Vagina (tissue), 2 donors: Measurements from ENCODE around the gene WIPF3.

Source experiments
- CTCF ChIP-seq, 3 experiments: fragments of 450-650 bp in 2 of 3; fragments of 200-600 bp in 1 of 3; sonication (generic) in 1 of 3; IDR thresholded peaks; one replicate each; pipeline ENCODE4 v1.5.1; 2017 to 2019; ENCODE audit warnings: antibody characterized with exemption in 3 of 3, mild to moderate bottlenecking in 2 of 3, moderate library complexity in 2 of 3
- POLR2A ChIP-seq, 2 donors: fragments of 450-650 bp; IDR thresholded peaks; one replicate each; pipeline ENCODE4 v1.6.1; 2017; ENCODE audit warnings: antibody characterized with exemption in 2 of 2, mild to moderate bottlenecking in 2 of 2, moderate library complexity in 2 of 2
- POLR2AphosphoS5 ChIP-seq, 2 donors: sonication (generic); formaldehyde crosslinking; IDR thresholded peaks; one replicate each; pipeline ENCODE4 v1.9.0; 2017; ENCODE audit warnings: antibody characterized with exemption in 2 of 2, mild to moderate bottlenecking in 2 of 2, low read depth in 1 of 2; ENCODE audit not compliant: insufficient read depth in 1 of 2

- no peak for TF ChIP-seq CTCF (IDR thresholded peaks at IDR 0.05)
- TF ChIP-seq POLR2AphosphoS5 (IDR thresholded peaks at IDR 0.05; ENCODE audit: insufficient read depth in 1 of 2, low read depth in 1 of 2) = no peak
- TF ChIP-seq POLR2A (IDR thresholded peaks at IDR 0.05) = no peak
These were observed 4.0 kb downstream of the WIPF3 start for GRCh38 chr7:29810297-29810696.
